GM12864 (cell line): ENCODE results near the gene TCF19.
"Not testable (repeated sequence)": the region's sequence is repeated elsewhere in the genome, so short reads cannot be mapped to it uniquely, and the experiment has no call there.

Source experiments
- DNase-seq: peaks from one replicate; pipeline ENCODE4 v3.0.0-alpha.2; 2011; ENCODE audit warnings: low read depth
- H3K4me3 ChIP-seq: 2 replicates; pipeline ENCODE4 v1.5.1; 2011; ENCODE audit warnings: mild to moderate bottlenecking, low read depth, low read length, control low read depth
- CTCF ChIP-seq: IDR thresholded peaks from 2 replicates; pipeline ENCODE4 v1.5.1; 2011; ENCODE audit warnings: low read depth, mild to moderate bottlenecking, moderate library complexity, low read length, control low read depth, inconsistent platforms; ENCODE audit errors: missing control alignments

Gene TCF19

GRCh38 chr6:31187780-31188194, 29.4 kb downstream of the TCF19 start:
- TF ChIP-seq CTCF, result no peak
- H3K4me3 ChIP-seq, result no peak overlapping the region
- no peak for DNase-seq

- DNase-seq, H3K4me3 ChIP-seq: not testable (repeated sequence)
Measured at GRCh38 chr6:31189223-31189622, 30.8 kb downstream of the TCF19 start.

GRCh38 chr6:31190488-31190887, 32.1 kb downstream of the TCF19 start:
- TF ChIP-seq CTCF, result no peak
- H3K4me3 ChIP-seq, result no peak overlapping the region
- peak; percentile 44 for DNase-seq

GRCh38 chr6:31192431-31193105, 34.2 kb downstream of the TCF19 start:
- DNase-seq, result peak; percentile 65
- H3K4me3 ChIP-seq, result not testable (repeated sequence)
- TF ChIP-seq CTCF, result peak; percentile 66

- no peak overlapping the region for H3K4me3 ChIP-seq
- TF ChIP-seq CTCF, result peak; percentile 12
- DNase-seq, result no peak
Measured at GRCh38 chr6:31193206-31193605, 34.8 kb downstream of the TCF19 start.

GRCh38 chr6:31194061-31194834, 35.9 kb downstream of the TCF19 start:
- no peak overlapping the region for H3K4me3 ChIP-seq
- no peak for DNase-seq
- no peak for TF ChIP-seq CTCF

- H3K4me3 ChIP-seq, DNase-seq: not testable (repeated sequence)
Measured at GRCh38 chr6:31195308-31195979, 37.1 kb downstream of the TCF19 start.

- peak overlapping the region; percentile 77 for H3K4me3 ChIP-seq
- DNase-seq, result not testable (repeated sequence)
Measured at GRCh38 chr6:31196251-31197022, 38.0 kb downstream of the TCF19 start.
